ENCODE results near the gene BRD3.
"Not testable (repeated sequence)": the region's sequence is repeated elsewhere in the genome, so short reads cannot be mapped to it uniquely, and the experiment has no call there.

Gene BRD3

DNA sequence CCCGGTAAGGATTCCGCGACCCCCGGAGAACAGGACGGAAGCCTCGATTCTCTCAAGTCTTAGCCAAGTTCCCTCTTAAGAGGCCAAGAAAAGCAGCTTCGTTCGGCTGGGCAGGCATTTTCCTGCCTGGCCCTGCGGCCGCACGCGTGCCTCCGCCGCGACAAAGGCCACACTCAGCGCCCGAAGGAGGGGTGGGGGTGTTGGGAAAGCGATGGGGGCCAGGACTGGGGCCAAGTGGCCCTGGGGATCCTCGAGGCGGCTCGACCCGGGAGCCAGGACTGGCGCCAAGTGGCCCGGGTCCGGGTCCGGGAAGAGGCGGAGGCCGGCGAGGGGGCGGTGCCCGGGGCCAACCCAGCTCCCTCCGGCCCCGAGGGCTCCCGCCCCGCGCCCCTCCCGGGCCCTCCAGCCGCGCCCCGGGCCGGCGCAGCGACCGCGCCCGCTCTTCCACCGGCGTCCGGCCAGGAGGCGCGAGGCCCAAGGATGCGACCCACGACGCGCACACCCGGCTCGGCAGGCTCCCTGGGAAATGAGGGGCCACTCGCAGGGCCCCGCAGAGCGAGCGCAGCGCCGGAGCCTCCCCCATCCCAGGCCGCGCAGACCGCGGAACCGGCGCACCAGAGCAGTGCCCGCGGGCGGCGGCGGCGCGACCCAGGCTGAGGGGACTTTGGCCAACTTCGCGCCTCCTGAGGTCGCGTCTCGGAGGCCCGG, 76.5 kb downstream of the BRD3 start:
- no peak for DNase-seq

DNA sequence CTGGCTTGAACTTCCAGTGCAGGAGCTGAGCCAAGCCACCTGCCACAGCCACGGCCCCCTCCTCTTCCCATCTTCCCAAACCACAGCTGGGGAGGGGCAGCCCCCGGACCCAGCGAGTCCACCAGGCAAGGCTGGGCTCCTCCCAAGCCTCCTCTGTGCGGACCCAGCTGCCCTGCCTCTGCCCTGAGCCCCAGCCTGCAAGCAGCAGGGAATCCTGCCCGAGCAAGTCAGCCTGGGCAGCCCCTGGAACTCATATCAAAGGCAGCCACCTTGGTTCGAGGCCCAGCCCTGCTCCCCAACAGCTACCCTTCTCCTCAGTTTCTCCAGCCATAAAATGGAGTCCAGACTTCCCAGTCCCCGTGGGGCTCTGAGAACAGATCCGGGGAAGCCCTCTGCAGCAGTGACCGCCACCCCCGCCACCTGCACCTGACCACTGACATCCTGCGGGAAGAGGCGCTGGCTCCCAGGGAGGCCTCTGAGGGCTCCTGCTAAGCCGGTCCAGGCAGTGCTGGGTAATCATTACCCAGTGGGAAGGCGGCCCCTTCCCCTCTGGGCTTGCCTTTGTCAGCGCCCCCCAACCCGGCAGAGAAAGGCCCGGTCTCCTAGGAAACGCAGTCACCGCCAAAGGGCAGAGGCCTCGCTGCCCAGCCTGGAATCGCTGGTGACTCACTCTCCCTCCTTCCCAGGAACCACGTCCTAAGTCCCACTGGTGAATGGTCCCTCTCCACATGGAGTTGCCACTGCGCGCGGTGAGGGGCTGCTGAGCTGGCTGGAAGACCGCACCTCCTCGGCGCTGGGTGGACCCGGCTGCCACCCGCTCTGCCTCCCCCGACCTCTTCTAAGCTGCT, 77.2 kb downstream of the BRD3 start:
- no peak for DNase-seq

- no peak for DNase-seq
Measured at GRCh38 chr9:133989625-133990365, 78.0 kb downstream of the BRD3 start.

- DNase-seq: not testable (repeated sequence)
Measured at GRCh38 chr9:133988771-133989170, 79.1 kb downstream of the BRD3 start.

DNA sequence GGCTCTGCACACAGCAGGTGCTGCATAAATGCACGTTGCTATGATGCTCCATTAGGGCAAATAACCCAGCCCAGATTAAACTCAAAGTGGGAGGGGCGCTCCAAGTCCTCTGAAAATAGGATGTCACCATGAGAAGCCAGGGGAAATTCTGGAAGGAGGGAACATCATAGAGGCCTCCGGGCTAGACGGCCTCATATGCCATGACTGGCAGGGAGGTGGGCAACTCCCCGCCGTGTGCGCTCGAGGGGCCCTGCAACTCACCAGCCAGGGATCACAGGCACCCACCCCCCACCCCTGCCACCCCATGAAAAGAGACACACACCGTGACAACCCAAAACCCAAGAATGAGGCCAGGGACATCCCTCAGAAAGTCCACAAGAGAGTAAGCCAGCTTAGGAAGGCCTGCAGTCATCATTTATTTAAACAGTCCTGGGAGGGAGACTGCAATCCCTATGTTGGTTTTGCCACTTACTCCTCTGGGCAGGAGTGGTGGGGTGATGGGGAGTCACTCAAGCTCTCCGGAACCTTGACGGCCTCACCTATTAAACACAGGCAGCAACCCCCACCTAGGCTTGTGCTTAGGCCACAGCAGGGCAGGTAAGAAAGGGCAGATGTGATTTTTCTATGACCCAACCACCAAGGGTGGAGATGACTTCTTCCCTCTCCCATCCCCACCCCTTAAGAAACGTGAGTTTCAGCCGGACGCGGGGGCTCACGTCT, 79.7 kb downstream of the BRD3 start:
- DNase-seq: no peak

GRCh38 chr9:133987446-133987788, 80.4 kb downstream of the BRD3 start:
- DNase-seq: no peak

- DNase-seq: no peak
Measured at GRCh38 chr9:133986774-133987445, 80.9 kb downstream of the BRD3 start.

DNA sequence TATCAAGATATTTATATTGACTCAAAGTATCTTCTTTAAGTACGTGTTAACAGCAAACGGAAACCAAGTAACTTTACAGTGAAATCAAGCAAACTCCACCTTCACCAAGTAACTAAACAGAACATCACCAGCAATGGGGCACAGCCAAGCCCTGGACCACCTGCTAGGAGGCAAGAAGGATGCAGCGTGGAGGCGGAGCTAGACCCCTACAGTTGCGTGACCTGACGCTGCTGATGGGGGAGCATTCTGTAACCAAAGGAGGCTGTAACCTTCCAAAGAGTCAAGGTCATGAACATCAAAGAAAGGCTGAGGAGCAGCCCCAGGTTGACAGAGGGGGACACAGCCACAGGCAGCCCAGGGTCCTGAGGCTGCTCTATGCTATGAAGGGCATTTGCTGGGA, 81.8 kb downstream of the BRD3 start:
- DNase-seq: no peak

DNA sequence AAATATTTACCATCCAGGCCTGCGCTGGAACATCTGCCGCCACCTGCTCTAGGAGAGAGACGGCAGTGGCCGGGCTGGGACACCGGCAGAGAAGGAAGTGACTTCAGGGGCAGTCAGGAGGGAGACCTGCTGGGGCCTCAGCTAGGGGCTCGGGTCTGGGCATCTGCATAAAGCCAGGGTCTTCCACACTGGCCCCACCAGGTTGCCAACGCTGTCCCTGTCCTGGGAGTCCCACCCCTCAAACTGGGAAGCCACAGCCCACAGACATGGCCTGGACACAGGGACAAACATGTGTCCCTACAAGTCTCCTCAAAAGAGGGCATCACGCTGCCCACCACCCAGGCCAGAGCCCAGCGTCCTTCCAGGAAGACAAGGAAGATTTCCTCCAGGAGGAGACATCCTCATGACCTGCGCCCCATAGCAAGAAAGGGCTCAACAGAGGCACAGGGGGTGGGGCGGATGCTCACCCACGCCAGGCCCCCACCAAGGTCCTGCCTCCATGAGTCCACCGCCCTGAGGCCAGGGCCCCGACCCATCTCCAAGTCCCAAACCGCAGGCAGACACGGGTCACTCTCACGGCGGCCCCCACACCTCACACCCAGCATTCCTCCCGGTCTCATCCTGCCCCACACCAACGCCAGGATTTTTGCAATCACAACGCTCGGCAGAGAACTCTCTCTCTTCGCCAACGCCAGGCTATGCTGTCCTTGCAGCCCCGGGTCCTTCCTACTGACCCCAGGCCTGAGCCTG, 84.7 kb downstream of the BRD3 start:
- DNase-seq: no peak

DNA sequence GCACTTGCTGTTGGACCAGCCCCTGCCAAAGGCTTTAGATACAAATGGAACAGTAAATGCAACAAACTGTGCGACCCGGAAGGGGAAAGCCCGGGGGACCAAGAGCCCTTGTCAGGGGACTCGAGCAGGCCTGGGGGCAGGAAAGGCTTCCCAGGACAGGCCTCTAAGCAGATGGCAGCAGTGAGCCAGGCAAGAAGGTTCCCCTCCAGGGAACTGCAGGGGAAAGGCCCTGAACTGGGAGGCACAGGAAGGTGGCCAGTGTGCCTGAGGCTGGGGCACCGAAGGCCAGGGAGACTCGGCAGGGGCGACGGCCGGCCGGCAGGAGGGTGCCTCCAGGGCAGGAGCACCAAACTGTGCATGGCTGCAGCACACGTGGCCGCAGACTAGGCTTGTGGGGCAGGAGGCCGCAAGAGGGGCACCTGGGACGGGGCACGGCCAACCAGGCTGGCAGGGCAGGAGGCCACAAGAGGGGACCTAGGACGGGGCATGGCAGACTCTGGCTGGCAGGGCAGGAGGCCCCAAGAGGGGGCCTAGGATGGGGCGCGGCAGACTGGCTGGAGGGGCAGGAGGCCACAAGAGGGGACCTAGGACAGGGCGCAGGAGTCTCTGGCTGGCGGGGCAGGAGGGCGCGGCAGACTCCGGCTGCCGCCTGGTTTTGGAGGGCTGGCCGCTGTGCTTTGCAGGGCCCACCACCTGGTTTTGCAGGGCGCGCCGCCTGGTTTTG, 85.7 kb downstream of the BRD3 start:
- no peak for DNase-seq

DNA sequence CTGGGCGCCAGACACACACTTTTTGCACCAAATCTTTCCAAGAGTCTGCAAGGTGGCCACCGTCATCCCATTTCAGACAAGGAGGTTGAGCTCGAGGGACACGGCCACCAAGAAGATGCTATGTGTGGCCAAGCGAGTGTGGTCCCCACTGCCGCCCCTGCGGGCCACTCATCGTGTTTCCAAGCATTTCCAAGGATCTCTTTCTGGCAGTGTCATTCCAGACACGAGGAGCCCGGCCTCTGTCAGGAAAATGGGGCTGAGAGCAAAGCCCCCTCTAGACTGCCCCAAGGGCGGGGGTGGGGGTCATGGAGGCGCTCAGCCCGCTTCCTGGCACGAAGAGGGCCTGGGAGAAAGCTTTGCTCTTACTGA, 86.3 kb downstream of the BRD3 start:
- no peak for DNase-seq

DNA sequence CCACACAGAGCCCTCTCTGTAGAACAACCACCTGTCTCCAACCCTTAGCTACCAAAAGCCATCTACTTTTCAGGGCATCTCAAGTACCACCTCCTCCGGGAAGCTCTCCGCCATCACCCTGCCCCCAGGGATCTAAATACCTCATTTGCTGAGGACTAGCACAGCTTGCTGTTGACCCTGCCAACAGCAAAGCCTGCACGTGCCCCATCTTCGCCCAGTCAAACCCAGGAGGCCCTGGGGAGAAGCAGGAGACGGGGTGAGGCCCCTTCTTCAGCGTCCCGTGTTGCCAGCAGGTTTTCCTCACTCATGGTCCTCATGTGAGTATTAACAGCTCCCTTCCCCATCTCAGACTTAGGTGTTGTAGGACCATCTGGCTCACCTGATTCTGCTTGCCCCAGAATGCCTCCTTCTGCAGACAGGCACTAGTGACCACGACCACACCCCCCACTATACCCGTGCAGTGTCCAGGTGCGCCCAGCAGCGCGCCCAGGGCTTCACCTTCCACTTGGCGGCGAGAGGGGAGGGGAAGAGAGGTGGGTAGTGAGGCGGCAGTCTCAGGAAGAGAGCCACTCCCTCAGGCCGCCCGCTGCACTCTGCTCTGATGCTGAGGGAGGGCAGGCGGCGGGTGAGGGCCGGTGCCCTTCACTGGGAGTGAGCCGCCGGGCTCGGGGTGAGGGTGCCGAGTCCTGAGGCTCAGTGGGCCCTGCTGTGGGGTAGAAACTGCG, 86.8 kb downstream of the BRD3 start:
- no peak for DNase-seq
